NK-92 (cell line): ENCODE data around the gene NLRX1.
A peak's percentile ranks its signal among the peaks of the same experiment; 100 is the strongest.
"Not testable (repeated sequence)": the region's sequence is repeated elsewhere in the genome, so short reads cannot be mapped to it uniquely, and the experiment has no call there.

Source experiments
- DNase-seq: peaks from one replicate; lab custom pipeline; 2025; ENCODE audit not compliant: unreplicated experiment; lab: John Stamatoyannopoulos, UW

The NLRX1 gene

GRCh38 chr11:119168471-119169281 lies at the start of gene NLRX1:
Gene NLRX1 (plus strand): TSS chr11:119168725. CDS start chr11:119171404, 2,679 bp downstream.
- DNase-seq, result no peak

GRCh38 chr11:119118946-119119345 lies 49.6 kb upstream of the NLRX1 start:
- no peak for DNase-seq

GRCh38 chr11:119120639-119121007 lies 47.9 kb upstream of the NLRX1 start:
- no peak for DNase-seq

- DNase-seq, result peak; percentile 98
Observed at GRCh38 chr11:119121008-119121810, 47.3 kb upstream of the NLRX1 start, which contains the start of gene HINFP. Gene HINFP (plus strand): TSS chr11:119121580. CDS start chr11:119126945, 5,365 bp downstream.

GRCh38 chr11:119121811-119122124 lies 46.8 kb upstream of the NLRX1 start:
- DNase-seq, result no peak

GRCh38 chr11:119125821-119126220 lies 42.7 kb upstream of the NLRX1 start:
- no peak for DNase-seq

GRCh38 chr11:119126675-119127268 lies 41.8 kb upstream of the NLRX1 start:
- DNase-seq, result no peak

GRCh38 chr11:119130662-119131061 lies 37.9 kb upstream of the NLRX1 start:
- DNase-seq, result no peak

- no peak for DNase-seq
Observed at GRCh38 chr11:119134389-119134978, 34.0 kb upstream of the NLRX1 start.

- DNase-seq, result not testable (repeated sequence)
Observed at GRCh38 chr11:119139276-119139675, 29.2 kb upstream of the NLRX1 start.

GRCh38 chr11:119144825-119145486 lies 23.6 kb upstream of the NLRX1 start:
- DNase-seq, result no peak

GRCh38 chr11:119145551-119145950 lies 23.0 kb upstream of the NLRX1 start:
- DNase-seq, result no peak

- DNase-seq, result no peak
Observed at GRCh38 chr11:119147604-119148333, 20.8 kb upstream of the NLRX1 start.

GRCh38 chr11:119148720-119149017 lies 19.9 kb upstream of the NLRX1 start:
- no peak for DNase-seq

GRCh38 chr11:119149018-119149785 lies 19.3 kb upstream of the NLRX1 start, which contains the start of gene ABCG4:
Gene ABCG4 (plus strand): TSS chr11:119149052. CDS start chr11:119149966, 914 bp downstream.
- DNase-seq, result no peak

- no peak for DNase-seq
Observed at GRCh38 chr11:119149786-119150275, 18.7 kb upstream of the NLRX1 start.

GRCh38 chr11:119152043-119152442 lies 16.5 kb upstream of the NLRX1 start:
- DNase-seq, result no peak

GRCh38 chr11:119152604-119153003 lies 15.9 kb upstream of the NLRX1 start:
- no peak for DNase-seq

- DNase-seq, result no peak
Observed at GRCh38 chr11:119153049-119153818, 15.3 kb upstream of the NLRX1 start.
